ENCODE data around the gene RHPN2.

GRCh38 chr19:33090179-33090578, 25.5 kb upstream of the RHPN2 start:
- TF ChIP-seq CTCF (IDR thresholded peaks at IDR 0.05) = no peak
- no peak for TF ChIP-seq POLR2AphosphoS5 (IDR thresholded peaks at IDR 0.05)

All from breast epithelium (tissue), 3 donors.